ENCODE measurements around the gene FRRS1.

Gene FRRS1

GRCh38 chr1:99674115-99675064 is 92.0 kb downstream of the FRRS1 start:
- H3K9ac ChIP-seq (ENCODE audit: low read length): no peak overlapping the region
- H3K4me1 ChIP-seq (ENCODE audit: control insufficient read depth, low read depth, low read length): no peaks in the 10 kb centered on the region
- no peaks in the 10 kb centered on the region for H3K9me3 ChIP-seq (ENCODE audit: control insufficient read depth, low read depth, low read length)

GRCh38 chr1:99673315-99673714 is 93.1 kb downstream of the FRRS1 start:
- no peak overlapping the region for H3K27ac ChIP-seq (ENCODE audit: low read length)
- H3K4me1 ChIP-seq (ENCODE audit: control insufficient read depth, low read depth, low read length): no peaks in the 10 kb centered on the region
- H3K9me3 ChIP-seq (ENCODE audit: control insufficient read depth, low read depth, low read length): no peaks in the 10 kb centered on the region
- H3K9ac ChIP-seq (ENCODE audit: low read length): no peak overlapping the region
- no peak overlapping the region for H3K4me3 ChIP-seq (ENCODE audit: low read length)
- H3K27me3 ChIP-seq (ENCODE audit: control insufficient read depth, insufficient read depth, low read length): no peaks in the 10 kb centered on the region
- H3K36me3 ChIP-seq (ENCODE audit: control insufficient read depth, low read depth, low read length): no peaks in the 10 kb centered on the region

More at GRCh38 chr1:99674115-99675064, 92.0 kb downstream of the FRRS1 start:
- Histone ChIP-seq H3K27ac (ENCODE audit: low read length) (no peak overlapping the region), H3K27me3 (ENCODE audit: control insufficient read depth, insufficient read depth, low read length) (no peaks in the 10 kb centered on the region), H3K4me3 (ENCODE audit: low read length) (no peak overlapping the region), H3K36me3 (ENCODE audit: control insufficient read depth, low read depth, low read length) (no peaks in the 10 kb centered on the region)

- H3K9ac ChIP-seq (ENCODE audit: low read length): no peak overlapping the region
- H3K36me3 ChIP-seq (ENCODE audit: control insufficient read depth, low read depth, low read length): no peaks in the 10 kb centered on the region
- no peak overlapping the region for H3K27ac ChIP-seq (ENCODE audit: low read length)
- no peaks in the 10 kb centered on the region for H3K27me3 ChIP-seq (ENCODE audit: control insufficient read depth, insufficient read depth, low read length)
- no peaks in the 10 kb centered on the region for H3K9me3 ChIP-seq (ENCODE audit: control insufficient read depth, low read depth, low read length)
- no peaks in the 10 kb centered on the region for H3K4me1 ChIP-seq (ENCODE audit: control insufficient read depth, low read depth, low read length)
- H3K4me3 ChIP-seq (ENCODE audit: low read length): no peak overlapping the region
These were observed 93.8 kb downstream of the FRRS1 start for GRCh38 chr1:99672530-99673213.

GRCh38 chr1:99672038-99672437 is 94.4 kb downstream of the FRRS1 start:
- Histone ChIP-seq H3K4me1 (ENCODE audit: control insufficient read depth, low read depth, low read length) (no peaks in the 10 kb centered on the region), H3K4me3 (ENCODE audit: low read length) (no peak overlapping the region), H3K9me3 (ENCODE audit: control insufficient read depth, low read depth, low read length) (no peaks in the 10 kb centered on the region), H3K27me3 (ENCODE audit: control insufficient read depth, insufficient read depth, low read length) (no peaks in the 10 kb centered on the region), H3K9ac (ENCODE audit: low read length) (no peak overlapping the region), H3K36me3 (ENCODE audit: control insufficient read depth, low read depth, low read length) (no peaks in the 10 kb centered on the region), H3K27ac (ENCODE audit: low read length) (no peak overlapping the region)

- Histone ChIP-seq H3K36me3 (ENCODE audit: control insufficient read depth, low read depth, low read length) (no peaks in the 10 kb centered on the region), H3K9me3 (ENCODE audit: control insufficient read depth, low read depth, low read length) (no peaks in the 10 kb centered on the region), H3K9ac (ENCODE audit: low read length) (no peak overlapping the region), H3K4me1 (ENCODE audit: control insufficient read depth, low read depth, low read length) (peaks cover 6% of the 10 kb centered on the region), H3K27ac (ENCODE audit: low read length) (no peak overlapping the region), H3K27me3 (ENCODE audit: control insufficient read depth, insufficient read depth, low read length) (no peaks in the 10 kb centered on the region), H3K4me3 (ENCODE audit: low read length) (no peak overlapping the region)
These were observed 95.9 kb downstream of the FRRS1 start for GRCh38 chr1:99670583-99670982.

GRCh38 chr1:99669821-99670220 is 96.6 kb downstream of the FRRS1 start:
- no peaks in the 10 kb centered on the region for H3K36me3 ChIP-seq (ENCODE audit: control insufficient read depth, low read depth, low read length)
- peaks cover 6% of the 10 kb centered on the region for H3K4me1 ChIP-seq (ENCODE audit: control insufficient read depth, low read depth, low read length)
- H3K9ac ChIP-seq (ENCODE audit: low read length): no peak overlapping the region
- H3K27me3 ChIP-seq (ENCODE audit: control insufficient read depth, insufficient read depth, low read length): no peaks in the 10 kb centered on the region
- no peak overlapping the region for H3K4me3 ChIP-seq (ENCODE audit: low read length)
- H3K27ac ChIP-seq (ENCODE audit: low read length): no peak overlapping the region
- H3K9me3 ChIP-seq (ENCODE audit: control insufficient read depth, low read depth, low read length): no peaks in the 10 kb centered on the region

GRCh38 chr1:99669376-99669775 is 97.1 kb downstream of the FRRS1 start:
- peaks cover 6% of the 10 kb centered on the region for H3K4me1 ChIP-seq (ENCODE audit: control insufficient read depth, low read depth, low read length)
- H3K9ac ChIP-seq (ENCODE audit: low read length): no peak overlapping the region
- H3K27me3 ChIP-seq (ENCODE audit: control insufficient read depth, insufficient read depth, low read length): no peaks in the 10 kb centered on the region

GRCh38 chr1:99665212-99665611 is 101.2 kb downstream of the FRRS1 start:
- H3K4me1 ChIP-seq (ENCODE audit: control insufficient read depth, low read depth, low read length): peaks cover 6% of the 10 kb centered on the region
- no peaks in the 10 kb centered on the region for H3K27me3 ChIP-seq (ENCODE audit: control insufficient read depth, insufficient read depth, low read length)
- no peak overlapping the region for H3K9ac ChIP-seq (ENCODE audit: low read length)
- H3K36me3 ChIP-seq (ENCODE audit: control insufficient read depth, low read depth, low read length): no peaks in the 10 kb centered on the region
- H3K27ac ChIP-seq (ENCODE audit: low read length): no peak overlapping the region
- no peak overlapping the region for H3K4me3 ChIP-seq (ENCODE audit: low read length)
- H3K9me3 ChIP-seq (ENCODE audit: control insufficient read depth, low read depth, low read length): no peaks in the 10 kb centered on the region

More at GRCh38 chr1:99669376-99669775, 97.1 kb downstream of the FRRS1 start:
- H3K27ac ChIP-seq (ENCODE audit: low read length): no peak overlapping the region
- no peak overlapping the region for H3K4me3 ChIP-seq (ENCODE audit: low read length)
- H3K36me3 ChIP-seq (ENCODE audit: control insufficient read depth, low read depth, low read length): no peaks in the 10 kb centered on the region
- H3K9me3 ChIP-seq (ENCODE audit: control insufficient read depth, low read depth, low read length): no peaks in the 10 kb centered on the region

GRCh38 chr1:99663501-99663900 is 102.9 kb downstream of the FRRS1 start:
- Histone ChIP-seq H3K27me3 (ENCODE audit: control insufficient read depth, insufficient read depth, low read length) (no peaks in the 10 kb centered on the region), H3K27ac (ENCODE audit: low read length) (no peak overlapping the region), H3K4me1 (ENCODE audit: control insufficient read depth, low read depth, low read length) (peaks cover 6% of the 10 kb centered on the region), H3K9me3 (ENCODE audit: control insufficient read depth, low read depth, low read length) (no peaks in the 10 kb centered on the region), H3K36me3 (ENCODE audit: control insufficient read depth, low read depth, low read length) (no peaks in the 10 kb centered on the region), H3K9ac (ENCODE audit: low read length) (no peak overlapping the region), H3K4me3 (ENCODE audit: low read length) (no peak overlapping the region)

- no peak overlapping the region for H3K9ac ChIP-seq (ENCODE audit: low read length)
- no peaks in the 10 kb centered on the region for H3K36me3 ChIP-seq (ENCODE audit: control insufficient read depth, low read depth, low read length)
- H3K4me3 ChIP-seq (ENCODE audit: low read length): no peak overlapping the region
- H3K27me3 ChIP-seq (ENCODE audit: control insufficient read depth, insufficient read depth, low read length): no peaks in the 10 kb centered on the region
- no peak overlapping the region for H3K27ac ChIP-seq (ENCODE audit: low read length)
- H3K9me3 ChIP-seq (ENCODE audit: control insufficient read depth, low read depth, low read length): no peaks in the 10 kb centered on the region
- H3K4me1 ChIP-seq (ENCODE audit: control insufficient read depth, low read depth, low read length): peaks cover 6% of the 10 kb centered on the region
These were observed 103.8 kb downstream of the FRRS1 start for GRCh38 chr1:99662539-99663080.

- no peaks in the 10 kb centered on the region for H3K27me3 ChIP-seq (ENCODE audit: control insufficient read depth, insufficient read depth, low read length)
- H3K9me3 ChIP-seq (ENCODE audit: control insufficient read depth, low read depth, low read length): no peaks in the 10 kb centered on the region
- peaks cover 5% of the 10 kb centered on the region for H3K4me1 ChIP-seq (ENCODE audit: control insufficient read depth, low read depth, low read length)
- H3K27ac ChIP-seq (ENCODE audit: low read length): no peak overlapping the region
- no peak overlapping the region for H3K9ac ChIP-seq (ENCODE audit: low read length)
- H3K36me3 ChIP-seq (ENCODE audit: control insufficient read depth, low read depth, low read length): no peaks in the 10 kb centered on the region
- no peak overlapping the region for H3K4me3 ChIP-seq (ENCODE audit: low read length)
These were observed 104.7 kb downstream of the FRRS1 start for GRCh38 chr1:99661780-99662179.

Measured in iPS-18a (cell line).